OCI-LY7 (cell line): Measurements from ENCODE around the gene NR2F2. TPM values are rescaled to one million over a fixed set of nuclear protein-coding genes. Genes with fewer than 3 reads are reported as not detected.

Experiments
- BruUV-seq: library from RNA; stranded (reverse); fragments of 400-500 nt; replicated peaks from 2 replicates; lab custom pipeline; 2021; lab: Mats Ljungman, UMichigan
- CTCF ChIA-PET: fragments of 300-600 bp; sonication (Branson Sonifier 250); formaldehyde crosslinking; loops from one replicate; lab custom pipeline; 2022; ENCODE audit warnings: antibody characterized with exemption; ENCODE audit not compliant: unreplicated experiment; lab: Charles Lee
- POLR2A ChIA-PET: fragments of 300-600 bp; sonication (Branson Sonifier 250); formaldehyde crosslinking; loops from one replicate; lab custom pipeline; 2022; ENCODE audit warnings: antibody characterized with exemption; lab: Charles Lee
- DNase-seq: peaks from one replicate; pipeline ENCODE4 v3.0.0-alpha.2; 2015; ENCODE audit warnings: low spot score
- H2AFZ ChIP-seq: fragments of 200-600 bp; sonication (generic), shearing (Covaris generic); 2 replicates; pipeline ENCODE4 v1.6.1; 2014; ENCODE audit warnings: mild to moderate bottlenecking, antibody characterized with exemption, low read length, moderate library complexity
- H3K27ac ChIP-seq: fragments of 200-600 bp; sonication (generic); 2 replicates; pipeline ENCODE4 v1.5.1; 2014; ENCODE audit warnings: mixed run types, low read depth, mild to moderate bottlenecking, moderate library complexity, low read length, inconsistent platforms; ENCODE audit not compliant: poor library complexity, severe bottlenecking
- H3K36me3 ChIP-seq: fragments of 200-600 bp; sonication (generic); 2 replicates; pipeline ENCODE4 v1.6.1; 2014; ENCODE audit warnings: mild to moderate bottlenecking, antibody characterized with exemption, low read length, moderate library complexity, mixed read lengths; ENCODE audit not compliant: insufficient read depth
- H3K4me1 ChIP-seq: fragments of 200-600 bp; sonication (generic); 2 replicates; pipeline ENCODE4 v1.5.1; 2014; ENCODE audit warnings: mild to moderate bottlenecking, low read length; ENCODE audit not compliant: insufficient read depth, poor library complexity, severe bottlenecking
- H3K4me2 ChIP-seq: fragments of 200-600 bp; sonication (generic); 2 replicates; pipeline ENCODE4 v1.6.1; 2014; ENCODE audit warnings: mild to moderate bottlenecking, low read length
- H3K4me3 ChIP-seq: fragments of 200-600 bp; sonication (generic); 2 replicates; pipeline ENCODE4 v1.5.1; 2014; ENCODE audit warnings: mild to moderate bottlenecking, low read depth, low read length; ENCODE audit not compliant: poor library complexity, severe bottlenecking
- H3K79me2 ChIP-seq: fragments of 200-600 bp; sonication (generic); 2 replicates; pipeline ENCODE4 v1.6.1; 2016; ENCODE audit warnings: low read depth, mild to moderate bottlenecking, low read length, moderate library complexity, mixed read lengths; ENCODE audit not compliant: insufficient read depth
- H3K9me2 ChIP-seq: fragments of 200-600 bp; sonication (generic); 2 replicates; pipeline ENCODE4 v1.6.1; 2016; ENCODE audit warnings: mild to moderate bottlenecking, low read length, mixed read lengths; ENCODE audit not compliant: insufficient read depth
- H3K9me3 ChIP-seq: fragments of 200-600 bp; sonication (generic); 2 replicates; pipeline ENCODE4 v1.6.1; 2014; ENCODE audit warnings: mild to moderate bottlenecking, mixed run types, low read length, mixed read lengths
- H4K20me1 ChIP-seq: fragments of 200-600 bp; sonication (generic); 2 replicates; pipeline ENCODE4 v1.6.1; 2014; ENCODE audit warnings: mild to moderate bottlenecking, antibody characterized with exemption, low read length, moderate library complexity, mixed read lengths; ENCODE audit not compliant: insufficient read depth
- CTCF ChIP-seq: fragments of 200-600 bp; sonication (generic); conservative IDR thresholded peaks from 2 replicates; pipeline ENCODE4 v1.5.1; 2014; ENCODE audit warnings: mild to moderate bottlenecking, antibody characterized with exemption, low read length, moderate library complexity, mixed read lengths
- EZH2phosphoT487 ChIP-seq: fragments of 200-600 bp; sonication (generic); IDR thresholded peaks from 2 replicates; pipeline ENCODE4 v1.6.1; 2018; ENCODE audit warnings: low read depth, borderline replicate concordance, mild to moderate bottlenecking, mixed run types, antibody characterized with exemption, low read length, moderate library complexity, mixed read lengths
- intact Hi-C: fragments of 100-400 bp; cut with micrococcal nuclease; formaldehyde crosslinking; loops from one replicate; pipeline ENCODE4 v1.10.0; 2022; ENCODE audit not compliant: unreplicated experiment
- total RNA-seq, 2 experiments: library from RNA; depleted of rRNA in 1 of 2; stranded (reverse); fragments of >200 nt in 1 of 2; shearing (Covaris generic) in 1 of 2; gene quantifications; 2 replicates each; pipeline ENCODE4 v1.2.3, GENCODE V29; 2014 to 2022

Gene NR2F2
- total RNA-seq, 2 experiments from 2014 or later, result not detected

DNA sequence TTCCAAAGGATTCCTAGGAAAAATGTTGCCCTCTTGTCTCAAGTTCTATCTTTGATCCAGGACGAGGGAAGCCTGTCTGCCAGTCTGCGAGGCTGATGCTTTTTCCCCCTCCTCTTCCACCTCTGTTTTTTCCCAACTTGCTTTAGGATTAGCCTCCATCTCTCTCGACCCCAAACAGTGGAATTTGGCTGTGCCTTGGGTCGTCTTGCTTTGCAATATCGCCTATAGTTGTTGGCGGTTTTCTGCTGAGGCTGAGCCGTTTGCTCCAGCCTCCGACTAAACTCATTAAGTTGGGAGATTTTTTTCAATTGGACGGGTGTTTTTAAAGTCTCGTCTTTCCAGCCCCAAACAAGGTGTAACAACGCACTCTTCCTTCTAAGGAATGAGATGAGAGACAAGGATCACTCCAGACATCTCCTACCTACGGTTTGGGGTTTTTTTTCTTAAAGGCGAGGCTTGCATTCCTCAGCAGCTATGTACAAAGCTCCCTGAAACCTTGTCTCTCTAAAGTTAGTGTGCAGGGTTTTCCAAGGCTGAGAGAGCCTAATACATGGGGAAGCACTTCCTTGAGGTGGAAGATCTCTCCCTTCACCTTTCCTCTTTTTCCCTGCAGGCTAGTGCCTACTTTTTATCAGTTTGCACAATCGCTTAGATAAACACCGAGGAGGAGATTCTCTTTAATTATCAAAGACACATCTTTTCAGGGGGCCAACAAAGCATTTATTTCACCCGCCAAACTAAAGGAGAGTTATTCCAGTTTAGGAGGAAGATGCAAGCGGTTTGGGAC is 4.8 kb upstream of the NR2F2 start:
- no peak overlapping the region for H3K4me3 ChIP-seq
- DNase-seq, result no peak
- no peaks in the 10 kb centered on the region for H3K79me2 ChIP-seq
- no peaks in the 10 kb centered on the region for H4K20me1 ChIP-seq
- no peaks in the 10 kb centered on the region for H3K4me1 ChIP-seq
- ChIA-PET POLR2A (no interaction called here), CTCF (no interaction called here)
- H3K9me3 ChIP-seq, result no peaks in the 10 kb centered on the region
- no peak overlapping the region for H2AFZ ChIP-seq
- intact Hi-C loops, result no loop called here
- TF ChIP-seq CTCF, result no peak
- TF ChIP-seq EZH2phosphoT487, result no peak
- H3K9me2 ChIP-seq, result no peaks in the 10 kb centered on the region
- no peaks in the 10 kb centered on the region for H3K36me3 ChIP-seq
- H3K27ac ChIP-seq, result no peak overlapping the region
- BruUV-seq, result no TSS peak
- H3K4me2 ChIP-seq, result no peak overlapping the region

DNA sequence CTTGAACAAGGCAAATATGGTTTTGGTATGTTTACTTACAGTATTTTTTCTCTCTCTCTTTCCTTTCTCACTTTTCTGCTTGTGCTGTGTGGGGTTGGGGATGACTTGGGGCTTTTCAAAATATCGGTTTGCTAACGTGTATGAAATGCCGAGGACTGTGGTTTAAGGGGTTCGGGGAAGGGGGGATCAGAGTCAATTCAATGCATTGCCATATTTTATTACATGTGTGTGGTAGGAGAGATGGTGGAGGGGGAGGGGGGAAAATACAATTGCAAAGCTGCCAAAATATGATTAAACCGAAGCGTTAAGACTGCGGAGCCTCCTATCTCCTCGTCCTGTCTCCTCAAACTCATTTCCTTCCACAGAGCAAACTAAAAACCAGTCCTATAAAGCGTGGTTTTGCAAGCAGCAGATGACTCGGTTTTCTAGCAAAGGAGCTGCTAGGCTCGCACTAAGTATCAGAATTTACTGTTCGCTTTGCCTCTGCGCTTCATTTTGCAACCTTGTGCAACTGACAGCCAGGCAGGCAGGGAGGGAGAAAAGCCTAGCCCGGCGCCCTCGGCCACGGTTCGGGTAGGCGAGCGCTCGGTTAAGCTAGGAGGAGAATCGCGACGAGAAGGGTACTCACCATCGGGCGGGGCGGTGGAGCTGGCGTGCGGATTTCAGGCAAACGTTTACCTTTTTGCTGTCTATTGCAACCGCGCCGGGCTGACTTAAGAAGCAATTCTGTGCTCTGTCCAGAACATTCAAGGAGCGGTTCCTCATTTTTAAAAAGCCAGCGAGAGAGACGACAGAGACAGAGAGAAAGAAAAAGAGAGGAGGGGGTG is 4.0 kb upstream of the NR2F2 start:
- Histone ChIP-seq H3K79me2 (no peaks in the 10 kb centered on the region), H3K9me2 (no peaks in the 10 kb centered on the region), H3K9me3 (no peaks in the 10 kb centered on the region), H3K36me3 (no peaks in the 10 kb centered on the region), H3K4me3 (no peak overlapping the region), H3K27ac (no peak overlapping the region), H3K4me2 (no peak overlapping the region), H2AFZ (no peak overlapping the region), H4K20me1 (no peaks in the 10 kb centered on the region), H3K4me1 (no peaks in the 10 kb centered on the region)
- intact Hi-C loops, result no loop called here
- no peak for DNase-seq
- TF ChIP-seq CTCF, result no peak
- TF ChIP-seq EZH2phosphoT487, result no peak
- CTCF ChIA-PET, result no interaction called here
- POLR2A ChIA-PET, result interaction anchor here (1.1 kb wide), 1 partner anchor 56 kb away, joined by 3 read pairs; no protein-coding TSS in a partner anchor
- no TSS peak for BruUV-seq
